RWPE1 (cell line): Measurements from ENCODE around the gene CCDC9.
A peak's percentile ranks its signal among the peaks of the same experiment; 100 is the strongest.

Source experiments
- CTCF ChIA-PET: fragments of 350-600 bp; sonication (Branson Sonifier 250); formaldehyde crosslinking; extraction: SDS; loops from one replicate; lab custom pipeline; 2021; lab: Yijun Ruan, JAX
- POLR2A ChIA-PET: fragments of 400-600 bp; formaldehyde crosslinking; extraction: SDS; loops from one replicate; lab custom pipeline; 2020; ENCODE audit warnings: antibody characterized with exemption; ENCODE audit not compliant: low non-redundant PET; lab: Yijun Ruan, JAX
- DNase-seq: peaks from one replicate; pipeline ENCODE4 v3.0.0; 2012; ENCODE audit warnings: low spot score
- H3K27ac ChIP-seq: fragments of 450-650 bp; 2 replicates; pipeline ENCODE4 v1.5.1; 2017
- CTCF ChIP-seq: fragments of 450-650 bp; conservative IDR thresholded peaks from 2 replicates; pipeline ENCODE4 v1.5.1; 2017; ENCODE audit warnings: low read depth, mild to moderate bottlenecking

The CCDC9 gene

GRCh38 chr19:47267350-47267759 lies 11.0 kb downstream of the CCDC9 start:
- CTCF ChIA-PET, result interaction anchor here (0.6 kb wide), 2 partner anchors 28 to 153 kb away, joined by 3 to 4 read pairs; no protein-coding TSS in a partner anchor
- POLR2A ChIA-PET, result no interaction called here

GRCh38 chr19:47268028-47268427 lies 11.7 kb downstream of the CCDC9 start:
- POLR2A ChIA-PET, result no interaction called here

More at GRCh38 chr19:47267350-47267759, 11.0 kb downstream of the CCDC9 start:
- DNase-seq, result no peak
- H3K27ac ChIP-seq, result peak overlapping the region; percentile 54
- TF ChIP-seq CTCF, result no peak

DNA sequence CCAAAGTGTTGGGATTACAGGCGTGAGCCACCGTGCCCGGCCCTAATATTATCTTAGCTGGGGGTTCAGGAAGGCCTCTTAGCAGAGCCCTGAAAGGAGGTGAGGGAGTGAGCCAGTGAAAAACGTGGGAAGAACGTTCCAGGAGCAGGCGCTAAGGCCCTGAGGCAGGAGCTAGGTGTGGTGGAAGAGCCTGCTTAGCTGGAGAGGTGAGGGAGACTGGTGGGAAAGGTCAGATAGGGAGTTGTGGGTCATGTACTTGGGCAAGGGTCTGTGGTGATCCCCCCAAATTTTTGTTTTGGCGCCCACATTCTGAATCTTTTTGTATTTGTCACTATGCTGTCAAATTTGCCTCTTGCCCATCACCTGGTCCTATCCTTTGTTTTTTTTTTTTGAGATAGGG lies 13.3 kb downstream of the CCDC9 start:
- CTCF ChIA-PET, result interaction anchor here (0.6 kb wide), 1 partner anchor 33 kb away, joined by 3 read pairs; no protein-coding TSS in a partner anchor
- TF ChIP-seq CTCF, result no peak
- POLR2A ChIA-PET, result interaction anchor here (0.7 kb wide), 1 partner anchor 9 kb away, joined by 3 read pairs; no protein-coding TSS in a partner anchor
- peak overlapping the region; percentile 99 for H3K27ac ChIP-seq
- DNase-seq, result no peak

More at GRCh38 chr19:47268028-47268427, 11.7 kb downstream of the CCDC9 start:
- no peak for TF ChIP-seq CTCF
- no peak for DNase-seq
- peak overlapping the region; percentile 54 for H3K27ac ChIP-seq
- CTCF ChIA-PET, result no interaction called here

DNA sequence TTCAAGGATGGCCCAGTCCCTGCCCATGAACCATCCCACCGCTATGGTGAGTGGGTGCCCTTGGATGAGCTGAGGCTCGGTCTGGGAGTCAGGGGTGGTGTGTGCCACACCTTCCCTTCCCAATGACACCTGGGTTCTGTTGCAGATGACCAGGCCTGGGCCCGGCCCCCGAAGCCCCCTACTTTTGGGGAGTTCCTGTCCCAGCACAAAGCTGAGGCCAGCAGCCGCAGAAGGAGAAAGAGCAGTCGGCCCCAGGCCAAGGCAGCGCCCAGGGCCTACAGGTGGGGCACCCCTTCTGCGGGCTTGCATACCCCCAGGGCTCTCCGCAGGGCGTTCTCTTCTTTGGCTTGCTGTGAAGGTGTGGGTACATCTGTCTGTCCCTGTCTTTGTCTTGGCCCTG lies 14.1 kb downstream of the CCDC9 start:
- DNase-seq, result no peak
- ChIA-PET CTCF (interaction anchor here (0.7 kb wide), 1 partner anchor 115 kb away, joined by 4 read pairs; no protein-coding TSS in a partner anchor), POLR2A (no interaction called here)
- H3K27ac ChIP-seq, result peak overlapping the region; percentile 99
- TF ChIP-seq CTCF, result no peak

DNA sequence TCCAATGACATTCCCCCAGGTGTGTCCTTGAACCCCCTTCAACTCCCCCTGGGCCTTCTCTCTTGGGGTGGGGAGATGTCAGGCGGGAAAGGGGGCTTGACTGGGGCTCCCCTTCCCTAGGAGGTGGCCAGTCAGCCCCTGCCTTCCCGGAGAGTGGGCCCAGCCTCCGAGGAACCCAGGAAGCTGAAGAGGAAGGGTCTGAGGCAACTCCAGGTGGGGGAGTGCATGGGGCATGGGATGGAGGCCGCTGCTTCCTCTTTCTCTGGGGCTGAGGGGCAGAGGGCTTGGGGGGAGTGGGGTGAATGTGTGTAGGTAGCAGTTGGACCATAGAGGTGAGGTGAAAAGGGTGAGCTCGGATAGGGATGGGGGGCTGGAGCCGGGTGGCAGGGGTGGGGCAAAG lies 15.6 kb downstream of the CCDC9 start:
- POLR2A ChIA-PET, result no interaction called here
- H3K27ac ChIP-seq, result peak overlapping the region; percentile 99
- CTCF ChIA-PET, result no interaction called here
- DNase-seq, result no peak
- no peak for TF ChIP-seq CTCF

GRCh38 chr19:47272448-47273312 lies 16.4 kb downstream of the CCDC9 start:
- POLR2A ChIA-PET, result no interaction called here
- peak overlapping the region; percentile 99 for H3K27ac ChIP-seq
- no peak for DNase-seq
- TF ChIP-seq CTCF, result no peak
- CTCF ChIA-PET, result no interaction called here
